ENCODE results near the gene FCN3. TPM values are rescaled to one million over a fixed set of nuclear protein-coding genes. Genes with fewer than 3 reads are reported as not detected.
A peak's percentile ranks its signal among the peaks of the same experiment; 100 is the strongest.

FCN3 gene
- total and polyA plus RNA-seq, 4 experiments from 2014 or later = not detected

- no peaks in the 10 kb centered on the region for H3K27me3 ChIP-seq (ENCODE audit: insufficient read depth, low read length)
- ChIA-PET POLR2A (ENCODE audit: partially characterized antibody) (interaction anchor here (1.1 to 8.3 kb wide), 8 partner anchors 10 to 320 kb away, joined by 3 to 202 read pairs (median 12); partner anchors contain the start of genes MAP3K6, TMEM222 and WASF2), CTCF (ENCODE audit: partially characterized antibody) (interaction anchor here (0.7 to 9.6 kb wide), 11 partner anchors 10 to 320 kb away, joined by 3 to 105 read pairs (median 4); no protein-coding TSS in a partner anchor)
- H3K27ac Mint-ChIP-seq = peak overlapping the region; percentile 92 to 96 (median 95)
- peak overlapping the region; percentile 80 for H3K27ac ChIP-seq (ENCODE audit: low read depth, low read length)
- H3K27me3 Mint-ChIP-seq = no peaks in the 10 kb centered on the region
- H3K4me3 ChIP-seq (ENCODE audit: low read length in 2 of 2) = peak overlapping the region; percentile 82 to 94
- H3K4me1 Mint-ChIP-seq = peaks cover 31 to 68% (median 48%) of the 10 kb centered on the region in 4 donors
- peaks cover 15% of the 10 kb centered on the region for H3K36me3 ChIP-seq (ENCODE audit: insufficient read depth, low read length)
- peak in 1 of 5 donors; percentile 36 for DNase-seq
- H3K36me3 Mint-ChIP-seq = peaks cover 12 to 40% of the 10 kb centered on the region in 2 donors
- no peaks in the 10 kb centered on the region for H3K9me3 ChIP-seq (ENCODE audit: control insufficient read depth in 1 of 2, low read length in 2 of 2)
- H3K4me3 Mint-ChIP-seq = peak overlapping the region; percentile 90 to 99 (median 97)
- H3K9me3 Mint-ChIP-seq = no peaks in the 10 kb centered on the region
- H3K4me1 ChIP-seq (ENCODE audit: insufficient read depth, low read length) = peaks cover 54% of the 10 kb centered on the region
- intact Hi-C loops (cut with micrococcal nuclease) = loop anchor here (1.0 kb wide), 1 partner anchor 20 kb away; the partner anchor contains the start of gene TMEM222
Measured at GRCh38 chr1:27342391-27342777, 32.2 kb downstream of the FCN3 start.

- POLR2A ChIA-PET (ENCODE audit: partially characterized antibody) = interaction anchor here (1.4 to 8.3 kb wide), 7 partner anchors 9 to 149 kb away, joined by 4 to 202 read pairs (median 18); partner anchors contain the start of genes MAP3K6, TMEM222 and WASF2
Measured at GRCh38 chr1:27341525-27342252, 32.9 kb downstream of the FCN3 start, which contains the start of gene SYTL1. Gene SYTL1 (plus strand): TSS chr1:27342022. CDS start chr1:27345335, 3,313 bp downstream.

GRCh38 chr1:27339213-27339612 is 35.4 kb downstream of the FCN3 start:
- H3K9me3 Mint-ChIP-seq = peaks cover 0 to 2% (median 0%) of the 10 kb centered on the region in 8 donors
- ChIA-PET CTCF (ENCODE audit: partially characterized antibody) (interaction anchor here (1.3 to 9.6 kb wide), 3 partner anchors 13 to 48 kb away, joined by 4 to 105 read pairs (median 5); no protein-coding TSS in a partner anchor), POLR2A (ENCODE audit: partially characterized antibody) (interaction anchor here (8.3 kb wide), 1 partner anchor 17 kb away, joined by 202 read pairs; no protein-coding TSS in a partner anchor)
- peak overlapping the region in 5 of 8 donors; percentile 23 to 71 (median 54) for H3K4me3 Mint-ChIP-seq
- Histone ChIP-seq H3K36me3 (ENCODE audit: insufficient read depth, low read length) (peaks cover 25% of the 10 kb centered on the region), H3K27me3 (ENCODE audit: insufficient read depth, low read length) (no peaks in the 10 kb centered on the region), H3K4me1 (ENCODE audit: insufficient read depth, low read length) (peaks cover 28% of the 10 kb centered on the region), H3K9me3 (ENCODE audit: control insufficient read depth in 1 of 2, low read length in 2 of 2) (no peaks in the 10 kb centered on the region), H3K27ac (ENCODE audit: low read depth, low read length) (no peak overlapping the region), H3K4me3 (ENCODE audit: low read length in 2 of 2) (no peak overlapping the region)
- H3K27me3 Mint-ChIP-seq = no peaks in the 10 kb centered on the region
- DNase-seq = no peak
- intact Hi-C loops (cut with micrococcal nuclease) = no loop called here
- peak overlapping the region; percentile 50 to 96 (median 92) for H3K27ac Mint-ChIP-seq
- H3K4me1 Mint-ChIP-seq = peaks cover 23 to 56% (median 33%) of the 10 kb centered on the region in 4 donors
- H3K36me3 Mint-ChIP-seq = peaks cover 6 to 41% of the 10 kb centered on the region in 2 donors

More at GRCh38 chr1:27341525-27342252, 32.9 kb downstream of the FCN3 start, which contains the start of gene SYTL1:
- Histone ChIP-seq H3K4me1 (ENCODE audit: insufficient read depth, low read length) (peaks cover 48% of the 10 kb centered on the region), H3K9me3 (ENCODE audit: control insufficient read depth in 1 of 2, low read length in 2 of 2) (no peaks in the 10 kb centered on the region), H3K27ac (ENCODE audit: low read depth, low read length) (peak within 1 kb of the TSS; percentile 80), H3K36me3 (ENCODE audit: insufficient read depth, low read length) (peaks cover 17% of the 10 kb centered on the region), H3K4me3 (ENCODE audit: low read length in 2 of 2) (peak within 1 kb of the TSS; percentile 82 to 94), H3K27me3 (ENCODE audit: insufficient read depth, low read length) (no peaks in the 10 kb centered on the region)
- Mint-ChIP-seq H3K4me1 (peaks cover 30 to 68% (median 47%) of the 10 kb centered on the region in 4 donors), H3K27ac (peak within 1 kb of the TSS; percentile 92 to 96 (median 95)), H3K27me3 (no peaks in the 10 kb centered on the region), H3K36me3 (peaks cover 8 to 38% of the 10 kb centered on the region in 2 donors), H3K4me3 (peak within 1 kb of the TSS; percentile 90 to 99 (median 97)), H3K9me3 (no peaks in the 10 kb centered on the region)
- CTCF ChIA-PET (ENCODE audit: partially characterized antibody) = interaction anchor here (0.6 to 9.6 kb wide), 13 partner anchors 8 to 321 kb away, joined by 3 to 105 read pairs (median 4); no protein-coding TSS in a partner anchor
- intact Hi-C loops (cut with micrococcal nuclease) = loop anchor here (1.0 kb wide), 2 partner anchors 8 to 19 kb away; partner anchors contain the start of gene TMEM222
- DNase-seq = peak; percentile 63 to 77 (median 69)

- Mint-ChIP-seq H3K27ac (peak overlapping the region in 6 of 7 donors; percentile 50 to 96 (median 92)), H3K36me3 (peaks cover 8 to 42% of the 10 kb centered on the region in 2 donors), H3K4me3 (peak overlapping the region in 5 of 8 donors; percentile 33 to 71 (median 49)), H3K9me3 (peaks cover 0 to 2% (median 0%) of the 10 kb centered on the region in 8 donors), H3K4me1 (peaks cover 20 to 56% (median 31%) of the 10 kb centered on the region in 4 donors), H3K27me3 (no peaks in the 10 kb centered on the region)
- Histone ChIP-seq H3K4me3 (ENCODE audit: low read length in 2 of 2) (no peak overlapping the region), H3K36me3 (ENCODE audit: insufficient read depth, low read length) (peaks cover 29% of the 10 kb centered on the region), H3K27me3 (ENCODE audit: insufficient read depth, low read length) (no peaks in the 10 kb centered on the region), H3K4me1 (ENCODE audit: insufficient read depth, low read length) (peaks cover 24% of the 10 kb centered on the region), H3K9me3 (ENCODE audit: control insufficient read depth in 1 of 2, low read length in 2 of 2) (no peaks in the 10 kb centered on the region), H3K27ac (ENCODE audit: low read depth, low read length) (no peak overlapping the region)
- intact Hi-C loops (cut with micrococcal nuclease) = no loop called here
- ChIA-PET POLR2A (ENCODE audit: partially characterized antibody) (no interaction called here), CTCF (ENCODE audit: partially characterized antibody) (interaction anchor here (1.3 to 9.6 kb wide), 3 partner anchors 13 to 49 kb away, joined by 4 to 105 read pairs (median 5); no protein-coding TSS in a partner anchor)
- DNase-seq = no peak
Measured at GRCh38 chr1:27338751-27339150, 35.9 kb downstream of the FCN3 start.

GRCh38 chr1:27336756-27337155 is 37.9 kb downstream of the FCN3 start:
- H3K27me3 Mint-ChIP-seq = no peaks in the 10 kb centered on the region
- peaks cover 0 to 2% (median 0%) of the 10 kb centered on the region in 8 donors for H3K9me3 Mint-ChIP-seq
- H3K4me3 ChIP-seq (ENCODE audit: low read length in 2 of 2) = no peak overlapping the region
- DNase-seq = no peak
- no peaks in the 10 kb centered on the region for H3K9me3 ChIP-seq (ENCODE audit: control insufficient read depth in 1 of 2, low read length in 2 of 2)
- H3K4me1 Mint-ChIP-seq = peaks cover 23 to 54% (median 37%) of the 10 kb centered on the region in 4 donors
- no peak overlapping the region for H3K27ac ChIP-seq (ENCODE audit: low read depth, low read length)
- peaks cover 37% of the 10 kb centered on the region for H3K4me1 ChIP-seq (ENCODE audit: insufficient read depth, low read length)
- POLR2A ChIA-PET (ENCODE audit: partially characterized antibody) = interaction anchor here (1.3 kb wide), 1 partner anchor 10 kb away, joined by 5 read pairs; no protein-coding TSS in a partner anchor
- CTCF ChIA-PET (ENCODE audit: partially characterized antibody) = interaction anchor here (1.2 to 6.2 kb wide), 4 partner anchors 11 to 50 kb away, joined by 3 to 130 read pairs (median 22); partner anchors contain the start of genes CD164L2 and GPR3
- H3K36me3 Mint-ChIP-seq = peaks cover 8 to 37% of the 10 kb centered on the region in 2 donors
- no peak overlapping the region for H3K4me3 Mint-ChIP-seq
- H3K36me3 ChIP-seq (ENCODE audit: insufficient read depth, low read length) = peaks cover 36% of the 10 kb centered on the region
- H3K27me3 ChIP-seq (ENCODE audit: insufficient read depth, low read length) = no peaks in the 10 kb centered on the region
- H3K27ac Mint-ChIP-seq = peak overlapping the region in 4 of 7 donors; percentile 6 to 52 (median 31)
- intact Hi-C loops (cut with micrococcal nuclease) = no loop called here

- Mint-ChIP-seq H3K4me1 (peaks cover 18 to 46% (median 31%) of the 10 kb centered on the region in 4 donors), H3K27ac (peak overlapping the region in 2 of 7 donors; percentile 22), H3K36me3 (peaks cover 8 to 39% of the 10 kb centered on the region in 2 donors), H3K27me3 (no peaks in the 10 kb centered on the region), H3K4me3 (no peak overlapping the region), H3K9me3 (peaks cover 0 to 2% (median 0%) of the 10 kb centered on the region in 8 donors)
- Histone ChIP-seq H3K27ac (ENCODE audit: low read depth, low read length) (no peak overlapping the region), H3K4me1 (ENCODE audit: insufficient read depth, low read length) (peaks cover 28% of the 10 kb centered on the region), H3K9me3 (ENCODE audit: control insufficient read depth in 1 of 2, low read length in 2 of 2) (no peaks in the 10 kb centered on the region), H3K4me3 (ENCODE audit: low read length in 2 of 2) (no peak overlapping the region), H3K27me3 (ENCODE audit: insufficient read depth, low read length) (no peaks in the 10 kb centered on the region), H3K36me3 (ENCODE audit: insufficient read depth, low read length) (peaks cover 46% of the 10 kb centered on the region)
- intact Hi-C loops (cut with micrococcal nuclease) = no loop called here
- POLR2A ChIA-PET (ENCODE audit: partially characterized antibody) = interaction anchor here (1.3 to 1.6 kb wide), 2 partner anchors 9 kb away, joined by 4 to 5 read pairs; no protein-coding TSS in a partner anchor
- DNase-seq = no peak
- CTCF ChIA-PET (ENCODE audit: partially characterized antibody) = interaction anchor here (0.6 to 6.2 kb wide), 7 partner anchors 10 to 334 kb away, joined by 3 to 130 read pairs (median 3); partner anchors contain the start of genes CD164L2, GPR3 and MAP3K6
Measured at GRCh38 chr1:27335506-27336422, 38.9 kb downstream of the FCN3 start.

Data from CD4-positive, alpha-beta memory T cell (primary cell).